Thymus (tissue), 11 donors: Measurements from ENCODE around the gene GOLGA5. TPM values are rescaled to one million over a fixed set of nuclear protein-coding genes. Genes with fewer than 3 reads are reported as not detected.
A peak's percentile ranks its signal among the peaks of the same experiment; 100 is the strongest.

ENCODE experiments used
- DNase-seq, 9 donors: peaks; one replicate each; pipeline ENCODE4 v3.0.0-alpha.2; 2013; ENCODE audit warnings: low spot score in 9 of 9, low read depth in 6 of 9, missing footprints in 1 of 9
- H3K27ac ChIP-seq, 2 donors: one replicate each; pipeline ENCODE4 v1.5.1; 2013; ENCODE audit warnings: control low read depth in 1 of 2, low read depth in 1 of 2, low read length in 1 of 2, mild to moderate bottlenecking in 1 of 2, moderate library complexity in 1 of 2
- H3K27me3 ChIP-seq, 2 donors: one replicate each; pipeline ENCODE4 v1.5.1; 2013; ENCODE audit warnings: low read length in 1 of 2; ENCODE audit not compliant: control insufficient read depth in 2 of 2, insufficient read depth in 1 of 2
- H3K36me3 ChIP-seq, 2 donors: one replicate each; pipeline ENCODE4 v1.5.1; 2013; ENCODE audit warnings: low read length in 1 of 2, mild to moderate bottlenecking in 1 of 2, moderate library complexity in 1 of 2; ENCODE audit not compliant: control insufficient read depth in 2 of 2, insufficient read depth in 2 of 2
- H3K4me1 ChIP-seq, 2 donors: one replicate each; pipeline ENCODE4 v1.5.1; 2013; ENCODE audit warnings: low read length in 2 of 2; ENCODE audit not compliant: control insufficient read depth in 2 of 2, insufficient read depth in 2 of 2
- H3K4me3 ChIP-seq, 2 donors: one replicate each; pipeline ENCODE4 v1.5.1; 2013; ENCODE audit warnings: low read length in 2 of 2, control low read depth in 1 of 2, mild to moderate bottlenecking in 1 of 2
- H3K9me3 ChIP-seq, 2 donors: one replicate each; pipeline ENCODE4 v1.5.1; 2013; ENCODE audit warnings: low read length in 1 of 2, mild to moderate bottlenecking in 1 of 2; ENCODE audit not compliant: control insufficient read depth in 2 of 2, insufficient read depth in 1 of 2
- WGBS: extraction: QIAGEN DNeasy Blood & Tissue Kit; methylation state at CpG from one replicate; pipeline ENCODE4 v1.1.7; 2013; 5-methylcytosine and 5-hydroxymethylcytosine counted together
- polyA plus RNA-seq: library from polyadenylated mRNA; stranded (reverse); fragments of 200-250 nt; gene quantifications from one replicate; pipeline ENCODE4 v1.2.3, GENCODE V29; 2013
- total RNA-seq: library from RNA; stranded (reverse); fragments of 120-200 nt; gene quantifications from one replicate; pipeline ENCODE4 v1.2.4, GENCODE V29; 2013
- donor health status: healthy.

The GOLGA5 gene
- total and polyA plus RNA-seq, 2 donors, result 22.7 to 30.3 TPM

GRCh38 chr14:92786427-92786756 lies 7.7 kb upstream of the GOLGA5 start:
- Histone ChIP-seq H3K4me3 (no peak overlapping the region), H3K27me3 (no peaks in the 10 kb centered on the region), H3K4me1 (peaks cover 0 to 8% of the 10 kb centered on the region in 2 donors), H3K9me3 (peaks cover 0 to 3% of the 10 kb centered on the region in 2 donors), H3K36me3 (no peaks in the 10 kb centered on the region), H3K27ac (no peak overlapping the region)
- DNase-seq, result no peak
- 97% methylated on average over 1 of the region's 1 CpG for whole genome bisulfite sequencing

DNA sequence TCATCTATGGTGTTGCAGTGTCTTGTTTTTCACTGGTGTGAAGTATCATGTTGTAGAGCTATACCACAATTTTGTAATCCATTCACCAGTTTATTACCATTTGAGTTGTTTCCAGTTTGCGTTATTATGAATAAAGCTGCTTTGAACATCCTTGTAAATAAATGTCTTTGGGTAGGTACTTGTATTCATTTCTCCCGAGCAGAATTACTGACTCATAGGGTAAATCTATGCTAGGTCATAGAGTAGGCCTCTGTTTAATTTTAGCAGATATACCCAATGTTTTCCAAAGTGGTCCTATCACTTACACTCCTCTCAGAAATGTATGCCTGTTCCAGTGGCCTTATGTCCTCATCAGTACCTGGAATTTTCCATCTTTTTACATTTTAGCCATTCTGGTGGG lies 6.6 kb upstream of the GOLGA5 start:
- Histone ChIP-seq H3K36me3 (no peaks in the 10 kb centered on the region), H3K9me3 (peaks cover 0 to 3% of the 10 kb centered on the region in 2 donors), H3K27me3 (no peaks in the 10 kb centered on the region), H3K4me1 (peaks cover 0 to 8% of the 10 kb centered on the region in 2 donors), H3K4me3 (no peak overlapping the region), H3K27ac (no peak overlapping the region)
- 98% methylated on average over 2 of the region's 2 CpGs for WGBS
- DNase-seq, result no peak

DNA sequence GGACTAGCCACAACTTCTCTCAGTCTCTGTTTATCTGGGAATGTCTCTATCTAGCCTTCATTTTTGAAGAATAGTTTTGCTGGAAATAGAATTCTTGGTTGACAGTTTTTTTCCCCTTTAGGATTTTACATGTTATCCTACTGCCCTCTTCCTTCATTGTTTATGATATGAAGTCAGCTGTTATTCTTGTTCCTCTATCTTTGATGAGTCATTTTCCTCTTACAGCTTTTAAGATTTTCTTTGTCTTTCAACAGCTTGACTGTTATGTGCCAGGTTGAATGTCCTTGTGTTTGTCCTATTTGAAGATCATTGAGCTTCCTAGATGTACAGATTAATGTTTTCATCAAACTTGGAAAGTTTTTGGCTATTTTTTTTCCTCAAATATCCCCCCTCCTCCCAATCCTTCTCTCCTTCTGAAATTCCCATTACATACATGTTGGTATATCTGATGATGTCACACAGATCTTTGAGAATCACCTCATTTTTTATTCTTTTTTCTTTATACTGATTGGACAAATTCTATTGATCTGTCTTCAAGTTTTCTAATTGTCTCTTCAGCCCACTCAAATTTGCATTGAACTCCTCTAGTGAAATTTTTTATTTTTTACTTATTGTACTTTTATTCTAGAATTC lies 4.5 kb upstream of the GOLGA5 start:
- peaks cover 4 to 6% of the 10 kb centered on the region in 2 donors for H3K4me1 ChIP-seq
- no peaks in the 10 kb centered on the region for H3K36me3 ChIP-seq
- no peak overlapping the region for H3K4me3 ChIP-seq
- H3K9me3 ChIP-seq, result peaks cover 0 to 8% of the 10 kb centered on the region in 2 donors
- H3K27me3 ChIP-seq, result no peaks in the 10 kb centered on the region
- no peak for DNase-seq
- no peak overlapping the region for H3K27ac ChIP-seq

- no peak overlapping the region for H3K27ac ChIP-seq
Measured at GRCh38 chr14:92792885-92793284, 1.2 kb upstream of the GOLGA5 start.

DNA sequence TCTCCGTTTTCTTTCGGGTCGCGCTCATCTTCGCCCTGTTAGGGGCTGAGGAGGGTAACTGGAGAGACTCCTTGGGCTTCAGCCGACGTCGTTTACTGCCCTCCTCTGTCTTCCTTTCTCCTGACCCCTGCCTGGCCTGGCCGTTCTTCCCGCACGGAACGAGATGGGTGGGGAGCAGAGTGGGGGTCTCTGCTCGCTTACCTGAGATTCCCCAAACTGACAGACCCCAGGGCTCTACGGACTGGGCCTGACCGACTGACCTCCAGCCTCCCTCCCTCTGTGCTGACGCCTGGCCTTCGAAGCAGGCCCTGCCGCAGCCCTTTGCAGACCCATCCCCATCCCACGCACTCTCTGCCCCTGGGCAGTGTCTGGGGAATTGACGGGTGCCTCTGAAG lies 439 bp downstream of the GOLGA5 start:
- DNase-seq, result no peak

More at GRCh38 chr14:92792885-92793284, 1.2 kb upstream of the GOLGA5 start:
- no peak overlapping the region for H3K4me3 ChIP-seq
- 74% methylated on average over 4 of the region's 4 CpGs for WGBS
- H3K36me3 ChIP-seq, result peaks cover 4 to 7% of the 10 kb centered on the region in 2 donors
- peaks cover 0 to 8% of the 10 kb centered on the region in 2 donors for H3K9me3 ChIP-seq
- no peak for DNase-seq
- H3K27me3 ChIP-seq, result no peaks in the 10 kb centered on the region
- H3K4me1 ChIP-seq, result peaks cover 4 to 14% of the 10 kb centered on the region in 2 donors

GRCh38 chr14:92794961-92795360 lies 856 bp downstream of the GOLGA5 start:
- H3K36me3 ChIP-seq, result peaks cover 15 to 19% of the 10 kb centered on the region in 2 donors
- peak overlapping the region in 1 of 2 donors; percentile 85 for H3K27ac ChIP-seq
- H3K4me1 ChIP-seq, result peaks cover 4 to 14% of the 10 kb centered on the region in 2 donors
- no peaks in the 10 kb centered on the region for H3K27me3 ChIP-seq
- H3K9me3 ChIP-seq, result peaks cover 0 to 7% of the 10 kb centered on the region in 2 donors
- peak overlapping the region; percentile 71 to 98 for H3K4me3 ChIP-seq
- no peak for DNase-seq
- WGBS, result 74% methylated on average over 6 of the region's 6 CpGs

More for the DNA sequence above, 439 bp downstream of the GOLGA5 start:
- H3K36me3 ChIP-seq, result peaks cover 15 to 19% of the 10 kb centered on the region in 2 donors
- H3K27ac ChIP-seq, result peak overlapping the region; percentile 78 to 85
- H3K9me3 ChIP-seq, result peaks cover 0 to 8% of the 10 kb centered on the region in 2 donors
- peaks cover 4 to 14% of the 10 kb centered on the region in 2 donors for H3K4me1 ChIP-seq
- H3K27me3 ChIP-seq, result no peaks in the 10 kb centered on the region
- WGBS, result 1% methylated on average over 20 of the region's 20 CpGs
- H3K4me3 ChIP-seq, result peak overlapping the region; percentile 71 to 98

DNA sequence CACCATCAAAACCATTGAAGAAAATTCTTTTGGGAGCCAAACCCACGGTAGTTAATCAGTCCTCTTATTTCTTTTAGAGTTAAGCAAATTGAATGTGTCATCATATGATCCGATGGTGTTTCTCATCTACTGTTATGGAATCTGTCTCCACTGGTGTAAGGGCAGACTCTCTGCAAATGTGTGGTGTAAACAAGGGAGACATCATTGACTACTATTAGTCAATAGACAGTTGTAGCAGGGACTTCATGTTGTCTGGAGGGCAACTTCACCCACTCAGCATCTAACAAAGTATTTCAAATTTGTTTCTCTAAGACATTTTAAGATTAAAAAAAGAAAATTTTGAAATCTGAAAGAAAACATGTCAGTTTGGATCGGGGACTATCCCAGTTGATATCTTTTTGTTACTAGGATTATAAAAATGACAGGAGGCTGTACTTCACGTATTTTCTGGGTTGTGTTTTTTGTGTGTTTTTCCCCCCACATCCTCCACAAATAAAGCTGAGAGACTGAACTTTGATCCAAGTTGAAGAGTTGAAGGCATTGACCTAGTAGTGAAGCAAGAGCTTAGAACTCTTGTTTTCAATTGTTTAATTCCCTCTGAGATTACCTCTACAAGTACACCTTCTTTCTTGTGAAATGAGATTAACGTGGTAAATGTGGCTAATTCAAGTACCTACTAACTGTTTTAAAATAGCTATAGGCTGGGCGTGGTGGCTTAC lies 4.0 kb downstream of the GOLGA5 start:
- peaks cover 0 to 4% of the 10 kb centered on the region in 2 donors for H3K9me3 ChIP-seq
- H3K27me3 ChIP-seq, result no peaks in the 10 kb centered on the region
- no peak for DNase-seq
- WGBS, result 98% methylated on average over 6 of the region's 6 CpGs
- no peak overlapping the region for H3K4me3 ChIP-seq
- H3K36me3 ChIP-seq, result peaks cover 17 to 21% of the 10 kb centered on the region in 2 donors
- peaks cover 4 to 14% of the 10 kb centered on the region in 2 donors for H3K4me1 ChIP-seq
- no peak overlapping the region for H3K27ac ChIP-seq

- peaks cover 0 to under 1% of the 10 kb centered on the region in 2 donors for H3K9me3 ChIP-seq
- no peaks in the 10 kb centered on the region for H3K27me3 ChIP-seq
- H3K36me3 ChIP-seq, result peaks cover 17 to 23% of the 10 kb centered on the region in 2 donors
- 88% methylated on average over 10 of the region's 10 CpGs for WGBS
- DNase-seq, result no peak
- H3K4me3 ChIP-seq, result no peak overlapping the region
- H3K27ac ChIP-seq, result no peak overlapping the region
- peaks cover 0 to 8% of the 10 kb centered on the region in 2 donors for H3K4me1 ChIP-seq
Measured at GRCh38 chr14:92798811-92799210, 4.7 kb downstream of the GOLGA5 start.

DNA sequence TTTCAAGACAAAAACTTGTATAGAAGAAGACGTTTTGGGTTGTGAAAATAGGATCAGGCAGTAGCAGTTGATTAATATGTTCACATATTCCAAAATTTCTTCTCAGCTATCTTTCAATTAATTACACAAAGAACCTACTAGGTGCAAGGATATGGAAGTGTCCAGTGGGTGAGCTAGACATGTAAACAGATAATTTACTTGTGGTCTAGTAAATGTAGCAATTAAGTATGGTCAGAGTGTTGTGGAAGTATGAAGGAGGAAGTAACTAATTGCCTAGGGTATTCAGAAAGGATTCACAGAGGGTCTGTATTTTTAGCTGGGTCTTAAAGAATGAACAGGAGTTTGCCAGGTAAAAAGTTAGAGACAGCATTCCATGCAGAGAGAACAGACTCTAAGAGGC lies 5.9 kb downstream of the GOLGA5 start:
- Histone ChIP-seq H3K36me3 (peaks cover 17 to 23% of the 10 kb centered on the region in 2 donors), H3K27ac (no peak overlapping the region), H3K27me3 (no peaks in the 10 kb centered on the region), H3K4me3 (no peak overlapping the region), H3K4me1 (peaks cover 0 to 3% of the 10 kb centered on the region in 2 donors), H3K9me3 (no peaks in the 10 kb centered on the region)
- 100% methylated on average over 1 of the region's 1 CpG for WGBS
- no peak for DNase-seq
